Measurements from ENCODE around the gene GID4. TPM values are rescaled to one million over a fixed set of nuclear protein-coding genes. Genes with fewer than 3 reads are reported as not detected.
A peak's percentile ranks its signal among the peaks of the same experiment; 100 is the strongest.

The GID4 gene
- total and polyA plus RNA-seq, 9 donors: 6.0 to 14.4 (median 11.2) TPM

DNA sequence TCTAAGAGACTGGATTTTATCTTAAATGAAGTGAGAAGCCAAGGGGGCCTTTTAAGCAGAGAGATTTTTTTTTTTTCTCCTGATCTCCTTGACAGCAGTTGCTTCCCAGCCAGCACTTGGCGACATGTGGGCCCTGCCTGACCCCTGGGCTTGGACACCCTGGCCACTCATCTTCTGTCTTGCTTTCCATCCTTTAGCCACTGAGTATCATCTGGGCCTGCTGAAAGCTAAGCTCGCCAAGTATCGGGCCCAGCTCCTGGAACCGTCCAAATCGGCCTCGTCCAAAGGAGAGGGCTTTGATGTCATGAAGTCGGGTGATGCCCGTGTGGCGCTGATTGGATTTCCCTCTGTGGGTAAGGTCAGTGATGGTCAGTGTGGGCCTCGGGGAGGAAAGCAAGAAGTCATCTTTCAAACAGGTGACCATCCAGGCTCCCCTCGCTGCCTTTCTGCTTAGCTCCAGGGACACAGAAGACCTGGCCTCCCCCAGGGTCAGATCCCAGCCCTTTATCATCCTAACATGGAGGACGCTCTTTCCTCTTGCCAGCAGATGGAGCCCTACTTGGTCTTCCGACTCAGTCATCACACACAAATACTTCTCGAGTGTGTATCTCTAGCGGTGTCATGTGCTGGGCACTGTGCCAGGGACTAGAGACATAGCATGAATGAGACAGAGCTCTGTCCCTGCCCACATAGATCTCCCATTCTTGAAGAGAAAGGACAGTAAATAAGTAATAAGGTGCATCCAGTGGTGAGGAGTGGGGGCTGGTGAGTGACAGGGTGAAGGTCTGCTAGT lies 54.6 kb downstream of the GID4 start:
- Histone ChIP-seq H3K27me3 (no peaks in the 10 kb centered on the region), H3K4me1 (ENCODE audit: insufficient read depth) (peaks cover under 1% of the 10 kb centered on the region), H3K36me3 (no peaks in the 10 kb centered on the region), H3K9me3 (no peaks in the 10 kb centered on the region), H3K4me3 (no peak overlapping the region), H3K27ac (no peak overlapping the region)
- peak in 2 of 5 donors; percentile 36 to 59 for DNase-seq
- intact Hi-C loops (cut with DNase I): no loop called here
- WGBS, 3 donors: 70 to 76% (median 72%) methylated on average over 15 of the region's 15 CpGs
- TF ChIP-seq EP300 (IDR thresholded peaks at IDR 0.05) (no peak), POLR2A (IDR thresholded peaks at IDR 0.05) (no peak)

- 96 to 99% (median 98%) methylated on average over 10 of the region's 10 CpGs for WGBS, 3 donors
- Histone ChIP-seq H3K27me3 (no peaks in the 10 kb centered on the region), H3K4me1 (ENCODE audit: insufficient read depth) (no peaks in the 10 kb centered on the region), H3K4me3 (no peak overlapping the region), H3K9me3 (no peaks in the 10 kb centered on the region), H3K27ac (no peak overlapping the region), H3K36me3 (no peaks in the 10 kb centered on the region)
- DNase-seq: no peak
- TF ChIP-seq, protein P1, sequence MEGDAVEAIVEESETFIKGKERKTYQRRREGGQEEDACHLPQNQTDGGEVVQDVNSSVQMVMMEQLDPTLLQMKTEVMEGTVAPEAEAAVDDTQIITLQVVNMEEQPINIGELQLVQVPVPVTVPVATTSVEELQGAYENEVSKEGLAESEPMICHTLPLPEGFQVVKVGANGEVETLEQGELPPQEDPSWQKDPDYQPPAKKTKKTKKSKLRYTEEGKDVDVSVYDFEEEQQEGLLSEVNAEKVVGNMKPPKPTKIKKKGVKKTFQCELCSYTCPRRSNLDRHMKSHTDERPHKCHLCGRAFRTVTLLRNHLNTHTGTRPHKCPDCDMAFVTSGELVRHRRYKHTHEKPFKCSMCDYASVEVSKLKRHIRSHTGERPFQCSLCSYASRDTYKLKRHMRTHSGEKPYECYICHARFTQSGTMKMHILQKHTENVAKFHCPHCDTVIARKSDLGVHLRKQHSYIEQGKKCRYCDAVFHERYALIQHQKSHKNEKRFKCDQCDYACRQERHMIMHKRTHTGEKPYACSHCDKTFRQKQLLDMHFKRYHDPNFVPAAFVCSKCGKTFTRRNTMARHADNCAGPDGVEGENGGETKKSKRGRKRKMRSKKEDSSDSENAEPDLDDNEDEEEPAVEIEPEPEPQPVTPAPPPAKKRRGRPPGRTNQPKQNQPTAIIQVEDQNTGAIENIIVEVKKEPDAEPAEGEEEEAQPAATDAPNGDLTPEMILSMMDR (IDR thresholded peaks at IDR 0.05): no peak
- TF ChIP-seq EP300 (IDR thresholded peaks at IDR 0.05) (no peak), POLR2A (IDR thresholded peaks at IDR 0.05) (no peak)
- intact Hi-C loops (cut with DNase I): no loop called here
Observed at GRCh38 chr17:18094409-18094807, 55.2 kb downstream of the GID4 start.

- DNase-seq: no peak
- no peaks in the 10 kb centered on the region for H3K27me3 ChIP-seq
- H3K4me3 ChIP-seq: no peak overlapping the region
- H3K4me1 ChIP-seq (ENCODE audit: insufficient read depth): no peaks in the 10 kb centered on the region
- WGBS, 3 donors: 87 to 88% (median 87%) methylated on average over 13 to 14 of the region's 14 CpGs
- no peak for TF ChIP-seq EP300 (IDR thresholded peaks at IDR 0.05)
- TF ChIP-seq, protein P1 (IDR thresholded peaks at IDR 0.05): no peak
- no peak for TF ChIP-seq POLR2A (IDR thresholded peaks at IDR 0.05)
- intact Hi-C loops (cut with DNase I): no loop called here
- no peak overlapping the region for H3K27ac ChIP-seq
- H3K36me3 ChIP-seq: no peaks in the 10 kb centered on the region
- H3K9me3 ChIP-seq: no peaks in the 10 kb centered on the region
Observed at GRCh38 chr17:18099516-18099915, 60.3 kb downstream of the GID4 start.

- no peaks in the 10 kb centered on the region for H3K36me3 ChIP-seq
- intact Hi-C loops (cut with DNase I): loop anchor here in 1 of 4 donors (2.0 kb wide), 1 partner anchor 34 kb away; no protein-coding TSS in a partner anchor
- DNase-seq: no peak
- H3K9me3 ChIP-seq: no peaks in the 10 kb centered on the region
- H3K27me3 ChIP-seq: no peaks in the 10 kb centered on the region
- TF ChIP-seq EP300 (IDR thresholded peaks at IDR 0.05) (no peak), POLR2A (IDR thresholded peaks at IDR 0.05) (no peak)
- TF ChIP-seq, protein P1 (IDR thresholded peaks at IDR 0.05): no peak
- no peak overlapping the region for H3K27ac ChIP-seq
- no peak overlapping the region for H3K4me3 ChIP-seq
- H3K4me1 ChIP-seq (ENCODE audit: insufficient read depth): no peaks in the 10 kb centered on the region
- whole genome bisulfite sequencing, 3 donors: 75 to 82% (median 80%) methylated on average over 10 of the region's 10 CpGs
Observed at GRCh38 chr17:18100616-18101015, 61.4 kb downstream of the GID4 start.

GRCh38 chr17:18101828-18102227 lies 62.6 kb downstream of the GID4 start:
- Histone ChIP-seq H3K9me3 (no peaks in the 10 kb centered on the region), H3K27ac (no peak overlapping the region), H3K36me3 (no peaks in the 10 kb centered on the region), H3K4me3 (no peak overlapping the region), H3K4me1 (ENCODE audit: insufficient read depth) (no peaks in the 10 kb centered on the region), H3K27me3 (no peaks in the 10 kb centered on the region)
- no peak for DNase-seq
- TF ChIP-seq POLR2A (IDR thresholded peaks at IDR 0.05) (no peak), EP300 (IDR thresholded peaks at IDR 0.05) (no peak)
- TF ChIP-seq, protein P1 (IDR thresholded peaks at IDR 0.05): no peak
- intact Hi-C loops (cut with DNase I): loop anchor here in 1 of 4 donors (2.0 kb wide), 1 partner anchor 35 kb away; no protein-coding TSS in a partner anchor
- 77 to 84% (median 80%) methylated on average over 9 of the region's 9 CpGs for WGBS, 3 donors
